Endothelial cell of umbilical vein (primary cell): Measurements from ENCODE around the gene NCKAP5. TPM values are rescaled to one million over a fixed set of nuclear protein-coding genes. Genes with fewer than 3 reads are reported as not detected.

ENCODE experiments used
- BruUV-seq: library from RNA; stranded (reverse); fragments of 400-500 nt; replicated peaks from 2 replicates; lab custom pipeline; 2021; lab: Mats Ljungman, UMichigan
- CTCF ChIA-PET: fragments of 300-600, 350-600 bp; sonication (Branson Sonifier 250); formaldehyde crosslinking; loops from one replicate; lab custom pipeline; 2021; ENCODE audit warnings: antibody characterized with exemption, inconsistent platforms; lab: Charles Lee
- POLR2A ChIA-PET: fragments of 300-600, 350-600 bp; sonication (Branson Sonifier 250); formaldehyde crosslinking; loops from one replicate; lab custom pipeline; 2021; ENCODE audit warnings: antibody characterized with exemption, inconsistent platforms; lab: Charles Lee
- DNase-seq: peaks from one replicate; pipeline ENCODE4 v3.0.0-alpha.2; 2011; ENCODE audit warnings: low read depth, low spot score
- FAIRE-seq: peaks from 2 replicates; lab custom pipeline; 2011; peaks lifted over from hg19 to GRCh38; lab: Jason Lieb, UNC
- H2AFZ ChIP-seq: 2 replicates; pipeline ENCODE4 v1.6.0; 2012; ENCODE audit warnings: low read depth, low read length, control low read depth, inconsistent platforms
- H3K27ac ChIP-seq: 2 replicates; pipeline ENCODE4 v1.5.1; 2011; ENCODE audit warnings: low read depth, mild to moderate bottlenecking, control low read depth, low read length, moderate library complexity; ENCODE audit not compliant: insufficient read depth
- H3K27me3 ChIP-seq, 2 experiments: 2 replicates each; pipeline versions ENCODE4 v1.6.0 to v1.6.1; 2011; ENCODE audit warnings: low read length in 2 of 2, mixed read lengths in 1 of 2; ENCODE audit not compliant: control insufficient read depth in 2 of 2, insufficient read depth in 2 of 2
- H3K36me3 ChIP-seq, 2 experiments: 2 replicates in 1 of 2; 3 replicates in 1 of 2; pipeline ENCODE4 v1.5.1; 2011; ENCODE audit warnings: low read length in 2 of 2, mild to moderate bottlenecking in 1 of 2, moderate library complexity in 1 of 2; ENCODE audit not compliant: control insufficient read depth in 2 of 2, insufficient read depth in 2 of 2; ENCODE audit errors: extremely low read depth in 1 of 2
- H3K4me1 ChIP-seq: 3 replicates; pipeline ENCODE4 v1.5.1; 2011; ENCODE audit warnings: mild to moderate bottlenecking, low read length; ENCODE audit not compliant: control insufficient read depth, insufficient read depth; ENCODE audit errors: extremely low read depth
- H3K4me2 ChIP-seq: 2 replicates; pipeline ENCODE4 v1.6.1; 2011; ENCODE audit warnings: low read length, control low read depth, mixed read lengths; ENCODE audit not compliant: insufficient read depth
- H3K4me3 ChIP-seq, 3 experiments: fragments of 200-600 bp in 1 of 3; sonication (generic), shearing (Covaris generic) in 1 of 3; replicated peaks in 1 of 3; 2 replicates each; pipeline ENCODE4 v1.5.1; 2011 to 2016; ENCODE audit warnings: control low read depth in 3 of 3, low read length in 3 of 3, mild to moderate bottlenecking in 2 of 3, inconsistent platforms in 1 of 3, low read depth in 1 of 3, moderate library complexity in 1 of 3; ENCODE audit not compliant: insufficient read depth in 1 of 3
- H3K79me2 ChIP-seq: 2 replicates; pipeline ENCODE4 v1.6.0; 2012; ENCODE audit warnings: low read length, inconsistent platforms; ENCODE audit not compliant: control insufficient read depth, insufficient read depth
- H3K9ac ChIP-seq: replicated peaks from 2 replicates; pipeline ENCODE3; 2011; ENCODE audit warnings: low read length, control low read depth; ENCODE audit not compliant: insufficient read depth; ENCODE audit errors: extremely low read depth
- H3K9me1 ChIP-seq: replicated peaks from 3 replicates; pipeline ENCODE4 v1.6.0; 2011; ENCODE audit warnings: mild to moderate bottlenecking, low read length; ENCODE audit not compliant: control insufficient read depth, insufficient read depth; ENCODE audit errors: extremely low read depth
- H3K9me3 ChIP-seq: replicated peaks from 2 replicates; pipeline ENCODE4 v1.5.1; 2012; ENCODE audit warnings: low read length, inconsistent platforms; ENCODE audit not compliant: control insufficient read depth, insufficient read depth
- H4K20me1 ChIP-seq: replicated peaks from 2 replicates; pipeline ENCODE3; 2011; ENCODE audit warnings: mild to moderate bottlenecking, low read length; ENCODE audit not compliant: control insufficient read depth, insufficient read depth; ENCODE audit errors: extremely low read depth
- EZH2 ChIP-seq: IDR thresholded peaks from 2 replicates; pipeline ENCODE4 v1.6.1; 2012; ENCODE audit warnings: borderline replicate concordance, low read depth, mild to moderate bottlenecking, moderate library complexity, low read length, inconsistent platforms; ENCODE audit not compliant: severe bottlenecking
- FOS ChIP-seq: IDR thresholded peaks from 2 replicates; pipeline ENCODE4 v1.6.1; 2011; ENCODE audit warnings: mild to moderate bottlenecking, low read length, moderate library complexity, borderline replicate concordance; ENCODE audit not compliant: insufficient read depth
- GATA2 ChIP-seq: IDR thresholded peaks from 2 replicates; pipeline ENCODE4 v1.7.0; 2011; ENCODE audit warnings: low read depth, mild to moderate bottlenecking, moderate library complexity, mixed read lengths, low read length; ENCODE audit not compliant: insufficient read length, insufficient read depth
- JUN ChIP-seq: IDR thresholded peaks from 2 replicates; pipeline ENCODE4 v1.6.1; 2011; ENCODE audit warnings: borderline replicate concordance, low read depth; ENCODE audit not compliant: insufficient read length, insufficient read depth
- MYC ChIP-seq: IDR thresholded peaks from one replicate; pipeline ENCODE4 v1.6.1; 2011; ENCODE audit warnings: mild to moderate bottlenecking, low read depth, low read length
- POLR2A ChIP-seq: IDR thresholded peaks from 2 replicates; pipeline ENCODE4 v1.6.1; 2012; ENCODE audit warnings: low read depth, mild to moderate bottlenecking, control low read depth, low read length
- POLR2AphosphoS5 ChIP-seq: IDR thresholded peaks from 2 replicates; pipeline ENCODE4 v1.6.1; 2012; ENCODE audit warnings: low read depth, mild to moderate bottlenecking, control low read depth, low read length, moderate library complexity; ENCODE audit not compliant: insufficient read depth
- dilution Hi-C: fragments of 300-500 bp; cut with MboI; formaldehyde crosslinking; loops from one replicate; pipeline ENCODE4 v1.15.0; 2019; ENCODE audit warnings: low sequenced_read_pairs; ENCODE audit not compliant: extremely low pct_ligation_motif_present
- intact Hi-C: fragments of 100-400 bp; cut with micrococcal nuclease; formaldehyde crosslinking; loops from one replicate; pipeline ENCODE4 v1.10.0; 2022
- polyA plus RNA-seq, 4 experiments: library from polyadenylated mRNA; depleted of rRNA in 3 of 4; stranded (reverse) in 3 of 4; unstranded in 1 of 4; fragments of >200 nt; gene quantifications; 2 replicates each; pipeline versions ENCODE4 v1.2.1 to v1.2.3, GENCODE V29; 2011 to 2012; ENCODE audit warnings: missing spikeins in 1 of 4
- total RNA-seq: library from RNA; stranded (reverse); gene quantifications from 2 replicates; pipeline ENCODE4 v1.2.3, GENCODE V29; 2021
- TF ChIP-seq, protein P1 (sequence below): IDR thresholded peaks from 2 replicates; pipeline ENCODE4 v1.6.1; 2011; ENCODE audit not compliant: insufficient read depth, insufficient read length
- TF ChIP-seq, protein P2 (sequence below), 2 donors: IDR thresholded peaks; 1 replicate in 1 of 2; 2 replicates in 1 of 2; pipeline ENCODE4 v1.5.1; 2011; ENCODE audit warnings: low read length in 2 of 2, mild to moderate bottlenecking in 2 of 2, moderate library complexity in 2 of 2, control low read depth in 1 of 2, inconsistent platforms in 1 of 2, low read depth in 1 of 2; ENCODE audit not compliant: insufficient read depth in 1 of 2; ENCODE audit errors: extremely low read depth in 1 of 2

NCKAP5 gene
- total and polyA plus RNA-seq, 2 donors (not counting 3 experiments of a cell fraction or from before 2014, with no cell fraction given), result 0.47 to 3.3 TPM

DNA sequence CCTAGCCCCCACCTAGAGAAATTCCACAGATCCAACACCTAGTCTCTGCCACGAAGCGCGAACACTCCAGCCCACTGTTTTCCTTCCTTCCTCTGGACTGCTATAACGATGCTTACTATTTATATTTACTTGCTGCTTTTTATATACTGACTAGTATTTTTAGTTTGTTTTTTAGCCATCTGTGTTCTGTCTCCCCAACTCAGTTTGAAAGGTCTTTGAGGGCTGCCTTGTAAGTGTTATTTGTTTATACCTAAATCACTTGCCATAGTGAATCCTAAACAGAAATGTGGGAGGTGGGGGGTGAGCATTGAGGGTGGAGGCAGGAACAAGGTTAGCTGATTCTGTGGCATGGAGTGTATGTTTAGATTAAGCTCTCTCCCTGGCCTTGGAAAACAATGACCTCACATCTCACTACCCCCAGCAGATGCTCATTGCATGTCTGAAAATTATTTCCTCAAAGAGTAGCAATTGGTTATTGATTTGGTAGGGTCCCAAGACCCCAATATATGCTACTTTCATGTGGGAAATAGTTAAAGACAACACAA, 1.1 kb upstream of the NCKAP5 start:
- Histone ChIP-seq H3K4me3 (no peak overlapping the region), H3K9ac (no peak overlapping the region), H2AFZ (no peak overlapping the region), H3K36me3 (no peaks in the 10 kb centered on the region), H3K27me3 (no peaks in the 10 kb centered on the region), H3K79me2 (no peaks in the 10 kb centered on the region), H3K9me3 (no peaks in the 10 kb centered on the region), H3K9me1 (no peaks in the 10 kb centered on the region), H3K4me1 (peaks cover 5% of the 10 kb centered on the region), H3K4me2 (no peak overlapping the region), H3K27ac (no peak overlapping the region), H4K20me1 (no peaks in the 10 kb centered on the region)
- CTCF ChIA-PET, result interaction anchor here (1.8 to 2.9 kb wide), 2 partner anchors 50 to 211 kb away, joined by 5 to 19 read pairs; no protein-coding TSS in a partner anchor
- intact Hi-C loops (loop anchor here (5.0 kb wide), 1 partner anchor 302 kb away; no protein-coding TSS in a partner anchor), dilution Hi-C loops (no loop called here)
- FAIRE-seq, result no peak
- POLR2A ChIA-PET, result no interaction called here
- TF ChIP-seq POLR2A (no peak), JUN (no peak), POLR2AphosphoS5 (no peak), FOS (no peak), MYC (no peak), GATA2 (no peak)
- TF ChIP-seq, protein P1, sequence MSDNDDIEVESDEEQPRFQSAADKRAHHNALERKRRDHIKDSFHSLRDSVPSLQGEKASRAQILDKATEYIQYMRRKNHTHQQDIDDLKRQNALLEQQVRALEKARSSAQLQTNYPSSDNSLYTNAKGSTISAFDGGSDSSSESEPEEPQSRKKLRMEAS, result no peak
- no TSS peak for BruUV-seq
- DNase-seq, result no peak

DNA sequence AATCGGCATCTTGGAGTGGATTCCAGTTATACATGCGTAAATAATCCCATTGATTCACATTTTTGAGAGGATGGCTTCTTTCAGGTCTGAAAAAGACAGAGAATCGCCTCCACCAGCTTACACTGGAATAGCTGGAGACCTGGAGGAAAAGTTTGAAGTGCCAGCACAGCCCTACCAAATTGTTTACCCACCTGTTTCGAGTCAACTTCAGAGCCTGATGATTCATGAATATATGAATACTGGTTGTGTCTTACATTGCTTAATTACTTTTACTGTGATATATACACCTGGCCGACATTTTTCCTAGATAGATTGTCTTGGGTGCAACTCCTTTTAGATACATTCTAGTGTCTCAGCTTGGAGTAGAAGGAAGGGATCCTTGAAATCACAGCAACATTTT, 335 bp upstream of the NCKAP5 start:
- Histone ChIP-seq H3K36me3 (no peaks in the 10 kb centered on the region), H4K20me1 (no peaks in the 10 kb centered on the region), H3K27ac (no peak overlapping the region), H3K27me3 (no peaks in the 10 kb centered on the region), H3K4me2 (peak overlapping the region; percentile 56), H3K4me3 (no peak overlapping the region), H3K9ac (no peak overlapping the region), H3K4me1 (peaks cover 5% of the 10 kb centered on the region), H3K79me2 (no peaks in the 10 kb centered on the region), H3K9me3 (no peaks in the 10 kb centered on the region), H3K9me1 (no peaks in the 10 kb centered on the region), H2AFZ (peak overlapping the region; percentile 63)
- BruUV-seq, result no TSS peak
- DNase-seq, result no peak
- ChIA-PET CTCF (interaction anchor here (0.9 to 2.9 kb wide), 7 partner anchors 13 to 1021 kb away, joined by 3 to 19 read pairs (median 5); no protein-coding TSS in a partner anchor), POLR2A (no interaction called here)
- TF ChIP-seq GATA2, result no peak
- TF ChIP-seq POLR2AphosphoS5, result no peak
- TF ChIP-seq, protein P1, result no peak
- TF ChIP-seq, protein P2, sequence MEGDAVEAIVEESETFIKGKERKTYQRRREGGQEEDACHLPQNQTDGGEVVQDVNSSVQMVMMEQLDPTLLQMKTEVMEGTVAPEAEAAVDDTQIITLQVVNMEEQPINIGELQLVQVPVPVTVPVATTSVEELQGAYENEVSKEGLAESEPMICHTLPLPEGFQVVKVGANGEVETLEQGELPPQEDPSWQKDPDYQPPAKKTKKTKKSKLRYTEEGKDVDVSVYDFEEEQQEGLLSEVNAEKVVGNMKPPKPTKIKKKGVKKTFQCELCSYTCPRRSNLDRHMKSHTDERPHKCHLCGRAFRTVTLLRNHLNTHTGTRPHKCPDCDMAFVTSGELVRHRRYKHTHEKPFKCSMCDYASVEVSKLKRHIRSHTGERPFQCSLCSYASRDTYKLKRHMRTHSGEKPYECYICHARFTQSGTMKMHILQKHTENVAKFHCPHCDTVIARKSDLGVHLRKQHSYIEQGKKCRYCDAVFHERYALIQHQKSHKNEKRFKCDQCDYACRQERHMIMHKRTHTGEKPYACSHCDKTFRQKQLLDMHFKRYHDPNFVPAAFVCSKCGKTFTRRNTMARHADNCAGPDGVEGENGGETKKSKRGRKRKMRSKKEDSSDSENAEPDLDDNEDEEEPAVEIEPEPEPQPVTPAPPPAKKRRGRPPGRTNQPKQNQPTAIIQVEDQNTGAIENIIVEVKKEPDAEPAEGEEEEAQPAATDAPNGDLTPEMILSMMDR (IDR thresholded peaks at IDR 0.05; ENCODE audit: extremely low read depth in 1 of 2, insufficient read depth in 1 of 2, low read depth in 1 of 2, low read length in 2 of 2), result no peak
- TF ChIP-seq POLR2A, result no peak
- no peak for TF ChIP-seq FOS
- TF ChIP-seq JUN, result no peak
- no peak for TF ChIP-seq EZH2
- TF ChIP-seq MYC, result no peak
- intact Hi-C loops, result loop anchor here (1.0 to 5.0 kb wide), 2 partner anchors 11 to 301 kb away; no protein-coding TSS in a partner anchor
- dilution Hi-C loops, result no loop called here
- no peak for FAIRE-seq
